K562 (cell line): ENCODE measurements around the gene CACNA2D2. TPM values are rescaled to one million over a fixed set of nuclear protein-coding genes. Genes with fewer than 3 reads are reported as not detected.

Experiments
- ATAC-seq: fragments of 200-7000 bp; cut with Tn5 transposase; 3 replicates; pipeline ENCODE4 v1.9.1; 2020; ENCODE audit warnings: moderate library complexity
- BruUV-seq: library from RNA; stranded (reverse); fragments of 400-500 nt; replicated peaks from 2 replicates; lab custom pipeline; 2021; lab: Mats Ljungman, UMichigan
- CTCF ChIA-PET: fragments of 300-600 bp; formaldehyde crosslinking; extraction: SDS; loops from one replicate; lab custom pipeline; 2021; ENCODE audit warnings: low intra/inter-chr PET ratio; lab: Yijun Ruan, JAX
- POLR2A ChIA-PET: fragments of 300-600, 350-650 bp; sonication (Branson Sonifier 250); formaldehyde crosslinking; extraction: SDS; loops from one replicate; lab custom pipeline; 2021; ENCODE audit warnings: antibody characterized with exemption, inconsistent platforms; lab: Yijun Ruan, JAX
- DNase-seq, 4 experiments: peaks; one replicate each; pipeline versions ENCODE4 v3.0.0 to v3.0.0-alpha.2; 2011 to 2018; ENCODE audit warnings: low spot score in 3 of 4, mixed read lengths in 3 of 4; ENCODE audit errors: extremely low read depth in 1 of 4
- FAIRE-seq: peaks from 2 replicates; lab custom pipeline; 2011; peaks lifted over from hg19 to GRCh38; lab: Jason Lieb, UNC
- H2AFZ ChIP-seq: 2 replicates; pipeline ENCODE4 v1.6.0; 2011; ENCODE audit warnings: low read depth, low read length, control low read depth, inconsistent platforms
- H3K27ac ChIP-seq: fragments of 200-600 bp; 3 replicates; pipeline ENCODE4 v1.8.0; 2011; ENCODE audit warnings: low read depth, mild to moderate bottlenecking, control low read depth, inconsistent platforms, low read length, moderate library complexity, mixed read lengths; ENCODE audit errors: extremely low read depth
- H3K27me3 ChIP-seq, 2 experiments: fragments of 300-600 bp in 1 of 2; 2 replicates in 1 of 2; 3 replicates in 1 of 2; pipeline versions ENCODE4 v1.6.0 to v1.8.0; 2011; ENCODE audit warnings: inconsistent platforms in 2 of 2, low read length in 2 of 2, mild to moderate bottlenecking in 1 of 2, mixed read lengths in 1 of 2, moderate library complexity in 1 of 2; ENCODE audit not compliant: control insufficient read depth in 2 of 2, insufficient read depth in 2 of 2
- H3K36me3 ChIP-seq: fragments of 300-600 bp; 3 replicates; pipeline ENCODE4 v1.8.0; 2011; ENCODE audit warnings: mild to moderate bottlenecking, low read length, inconsistent platforms; ENCODE audit not compliant: control insufficient read depth, insufficient read depth
- H3K4me1 ChIP-seq, 2 experiments: fragments of 200-600 bp in 1 of 2; replicated peaks in 1 of 2; 2 replicates in 1 of 2; 3 replicates in 1 of 2; pipeline versions ENCODE4 v1.5.1 to v1.8.0; 2011; ENCODE audit warnings: inconsistent platforms in 2 of 2, low read length in 2 of 2, mild to moderate bottlenecking in 1 of 2, mixed read lengths in 1 of 2, moderate library complexity in 1 of 2; ENCODE audit not compliant: control insufficient read depth in 2 of 2, insufficient read depth in 2 of 2
- H3K4me2 ChIP-seq: 2 replicates; pipeline ENCODE4 v1.6.1; 2011; ENCODE audit warnings: low read length, control low read depth, inconsistent platforms, mixed read lengths; ENCODE audit not compliant: insufficient read depth
- H3K4me3 ChIP-seq: fragments of 200-600 bp; sonication (generic), shearing (Covaris generic); 2 replicates; pipeline ENCODE4 v1.5.1; 2016; ENCODE audit warnings: control low read depth, inconsistent platforms
- H3K79me2 ChIP-seq: fragments of 200-600 bp; 3 replicates; pipeline ENCODE4 v1.8.0; 2011; ENCODE audit warnings: low read length, inconsistent platforms; ENCODE audit not compliant: control insufficient read depth, insufficient read depth
- H3K9ac ChIP-seq, 2 experiments: 2 replicates each; pipeline versions ENCODE4 v1.6.0 to v1.6.1; 2011; ENCODE audit warnings: low read depth in 2 of 2, low read length in 2 of 2, control low read depth in 1 of 2, inconsistent platforms in 1 of 2, mild to moderate bottlenecking in 1 of 2, mixed read lengths in 1 of 2; ENCODE audit not compliant: insufficient read depth in 1 of 2
- H3K9me1 ChIP-seq: one replicate; pipeline ENCODE4 v1.6.0; 2011; ENCODE audit warnings: inconsistent platforms, mild to moderate bottlenecking, low read length, moderate library complexity; ENCODE audit not compliant: control insufficient read depth, insufficient read depth
- H3K9me3 ChIP-seq: replicated peaks from 2 replicates; pipeline ENCODE4 v1.5.1; 2011; ENCODE audit warnings: low read depth, low read length, inconsistent platforms; ENCODE audit not compliant: control insufficient read depth, insufficient read depth
- H4K20me1 ChIP-seq: replicated peaks from 2 replicates; pipeline ENCODE4 v1.6.1; 2011; ENCODE audit warnings: low read length, inconsistent platforms, mixed read lengths; ENCODE audit not compliant: control insufficient read depth, insufficient read depth
- ZHX1 ChIP-seq: fragments of 150-350 bp; conservative IDR thresholded peaks from 2 replicates; pipeline ENCODE4 v1.6.1; 2014; ENCODE audit warnings: low read length
- ZNF431 ChIP-seq: sonication (generic); formaldehyde crosslinking; IDR thresholded peaks from 2 replicates; pipeline ENCODE4 v1.8.0; 2022; ENCODE audit warnings: mild to moderate bottlenecking, missing genetic modification reagents
- ZNF586 ChIP-seq: fragments of 450-650 bp; formaldehyde crosslinking; conservative IDR thresholded peaks from 2 replicates; pipeline ENCODE4 v1.4.0; 2020; ENCODE audit warnings: mild to moderate bottlenecking, moderate library complexity
- WGBS: fragments of 100-300 bp; shearing (Covaris generic); methylation state at CpG from one replicate; pipeline ENCODE4 v1.1.6; 2016; ENCODE audit warnings: low coverage, mixed read lengths; ENCODE audit not compliant: insufficient coverage; ENCODE audit errors: missing lambda C conversion rate; 5-methylcytosine and 5-hydroxymethylcytosine counted together
- in situ Hi-C: fragments of 300-500 bp; cut with MboI; formaldehyde crosslinking; loops from 4 replicates; pipeline ENCODE4 v1.15.0; 2018; ENCODE audit warnings: inconsistent platforms, mixed read lengths
- intact Hi-C: fragments of 100-400 bp; cut with micrococcal nuclease; formaldehyde crosslinking; loops from 2 replicates; pipeline ENCODE4 v1.14.2; 2022
- polyA plus RNA-seq, 8 experiments: library from polyadenylated mRNA; depleted of rRNA in 4 of 8; stranded (reverse) in 5 of 8; unstranded in 3 of 8; fragments of >200 nt; fragmentation: Nextera tagmentation in 2 of 8; fragmentation: Illumina TruSeq in 1 of 8; extraction: Ambion mirVana in 2 of 8; extraction: Trizol in 1 of 8; gene quantifications; 2 replicates each; pipeline versions ENCODE4 v1.2.1 to v1.2.3, GENCODE V29; 2011 to 2014; ENCODE audit warnings: inconsistent platforms in 1 of 8, missing spikeins in 1 of 8
- total RNA-seq, 7 experiments: library from RNA; depleted of rRNA in 6 of 7; stranded (reverse); fragments of >200 nt in 6 of 7; fragmentation: Illumina TruSeq in 2 of 7; extraction: Trizol in 2 of 7; gene quantifications; 2 replicates each; pipeline versions ENCODE4 v1.2.1 to v1.2.3, GENCODE V29; 2011 to 2021; ENCODE audit warnings: low replicate concordance in 1 of 7

Gene CACNA2D2
- total and polyA plus RNA-seq, 9 of the 15 experiments (the other 6 are each of a cell fraction or from before 2014, with no cell fraction given): 0.11 to 0.58 (median 0.36) TPM; not detected in 2

- no peaks in the 10 kb centered on the region for H4K20me1 ChIP-seq
- intact Hi-C loops (no loop called here), in situ Hi-C loops (no loop called here)
- no peak overlapping the region for H2AFZ ChIP-seq
- no peak for ATAC-seq
- no peaks in the 10 kb centered on the region for H3K27me3 ChIP-seq
- no peak overlapping the region for H3K4me3 ChIP-seq
- TF ChIP-seq ZHX1 (no peak), ZNF586 (CRISPR knock-in tag) (no peak), ZNF431 (CRISPR knock-in tag) (no peak)
- no peak for FAIRE-seq
- peaks cover 10 to 41% of the 10 kb centered on the region in 2 experiments; a peak in 4 of 5 replicates for H3K4me1 ChIP-seq
- POLR2A ChIA-PET: no interaction called here
- H3K9ac ChIP-seq: no peak overlapping the region; a peak in 1 of 4 replicates
- H3K9me1 ChIP-seq: no peaks in the 10 kb centered on the region
- WGBS: 53% methylated on average over 7 of the region's 13 CpGs
- no peak for DNase-seq
- H3K4me2 ChIP-seq: no peak overlapping the region
- H3K79me2 ChIP-seq: no peaks in the 10 kb centered on the region
- no peak overlapping the region for H3K27ac ChIP-seq
- H3K36me3 ChIP-seq: no peaks in the 10 kb centered on the region
- BruUV-seq: no TSS peak
- CTCF ChIA-PET: no interaction called here
- no peaks in the 10 kb centered on the region for H3K9me3 ChIP-seq
Measured at GRCh38 chr3:50533316-50533715, 29.9 kb upstream of the CACNA2D2 start.
